ENCODE data around the gene UBASH3B.
A peak's percentile ranks its signal among the peaks of the same experiment; 100 is the strongest.

UBASH3B gene

GRCh38 chr11:122681070-122681469 is 25.5 kb downstream of the UBASH3B start:
- DNase-seq: no peak

GRCh38 chr11:122681735-122682134 is 26.2 kb downstream of the UBASH3B start:
- no peak for DNase-seq

- DNase-seq: no peak
These were observed 26.9 kb downstream of the UBASH3B start for GRCh38 chr11:122682464-122682863.

- no peak for DNase-seq
These were observed 29.5 kb downstream of the UBASH3B start for GRCh38 chr11:122685041-122685440.

- DNase-seq: no peak
These were observed 30.6 kb downstream of the UBASH3B start for GRCh38 chr11:122686111-122686510.

GRCh38 chr11:122690384-122690783 is 34.9 kb downstream of the UBASH3B start:
- no peak for DNase-seq

GRCh38 chr11:122690801-122691548 is 35.5 kb downstream of the UBASH3B start:
- DNase-seq: no peak

- DNase-seq: no peak
These were observed 36.1 kb downstream of the UBASH3B start for GRCh38 chr11:122691549-122692150.

GRCh38 chr11:122692444-122692843 is 36.9 kb downstream of the UBASH3B start:
- DNase-seq: no peak

GRCh38 chr11:122695076-122695615 is 39.6 kb downstream of the UBASH3B start:
- DNase-seq: no peak

GRCh38 chr11:122696662-122697061 is 41.1 kb downstream of the UBASH3B start:
- peak; percentile 80 for DNase-seq

GRCh38 chr11:122697636-122698167 is 42.2 kb downstream of the UBASH3B start:
- DNase-seq: no peak

- DNase-seq: no peak
These were observed 42.9 kb downstream of the UBASH3B start for GRCh38 chr11:122698392-122698791.

- DNase-seq: no peak
These were observed 45.1 kb downstream of the UBASH3B start for GRCh38 chr11:122700666-122701065.

- DNase-seq: no peak
These were observed 45.6 kb downstream of the UBASH3B start for GRCh38 chr11:122701143-122701542.

- DNase-seq: peak; percentile 68
These were observed 48.2 kb downstream of the UBASH3B start for GRCh38 chr11:122703541-122704272.

- DNase-seq: no peak
These were observed 49.9 kb downstream of the UBASH3B start for GRCh38 chr11:122705396-122705795.

- no peak for DNase-seq
These were observed 51.0 kb downstream of the UBASH3B start for GRCh38 chr11:122706291-122707088.

- DNase-seq: no peak
These were observed 51.6 kb downstream of the UBASH3B start for GRCh38 chr11:122707111-122707510.

- no peak for DNase-seq
These were observed 52.4 kb downstream of the UBASH3B start for GRCh38 chr11:122707901-122708300.

- DNase-seq: no peak
These were observed 53.7 kb downstream of the UBASH3B start for GRCh38 chr11:122709039-122709760.

- DNase-seq: no peak
These were observed 55.8 kb downstream of the UBASH3B start for GRCh38 chr11:122711362-122711761.

All from activated CD8-positive, alpha-beta memory T cell treated with anti-CD3 and anti-CD28 coated beads for 24 hours (primary cell).